Fibroblast of pulmonary artery (primary cell): ENCODE data around the gene ABCG1.

Experiments used
- DNase-seq: peaks from one replicate; pipeline ENCODE4 v3.0.0-alpha.2; 2010; ENCODE audit warnings: low read depth
- H3K4me3 ChIP-seq: replicated peaks from 2 replicates; pipeline ENCODE4 v1.5.1; 2011; ENCODE audit warnings: low read depth, mild to moderate bottlenecking, control low read depth, low read length, moderate library complexity
- CTCF ChIP-seq: IDR thresholded peaks from 2 replicates; pipeline ENCODE4 v1.5.1; 2011; ENCODE audit warnings: mild to moderate bottlenecking, control low read depth, low read length, inconsistent platforms; ENCODE audit errors: missing control alignments

The ABCG1 gene

GRCh38 chr21:42228709-42229220 is 9.8 kb downstream of the ABCG1 start:
- no peak for TF ChIP-seq CTCF
- DNase-seq = no peak
- no peak overlapping the region for H3K4me3 ChIP-seq

GRCh38 chr21:42229676-42230075 is 10.7 kb downstream of the ABCG1 start:
- TF ChIP-seq CTCF = no peak
- H3K4me3 ChIP-seq = no peak overlapping the region
- no peak for DNase-seq

GRCh38 chr21:42230178-42230577 is 11.2 kb downstream of the ABCG1 start:
- no peak overlapping the region for H3K4me3 ChIP-seq
- DNase-seq = no peak
- no peak for TF ChIP-seq CTCF

GRCh38 chr21:42230636-42231035 is 11.7 kb downstream of the ABCG1 start:
- no peak for DNase-seq
- no peak for TF ChIP-seq CTCF
- no peak overlapping the region for H3K4me3 ChIP-seq

GRCh38 chr21:42231756-42232155 is 12.8 kb downstream of the ABCG1 start:
- no peak for TF ChIP-seq CTCF
- DNase-seq = no peak
- no peak overlapping the region for H3K4me3 ChIP-seq

- DNase-seq = no peak
- H3K4me3 ChIP-seq = no peak overlapping the region
- TF ChIP-seq CTCF = no peak
Measured at GRCh38 chr21:42232176-42232825, 13.4 kb downstream of the ABCG1 start.
